Mucosa of stomach (tissue), 1 donor: Measurements from ENCODE around the gene DLG2.
"Not testable (repeated sequence)": the region's sequence is repeated elsewhere in the genome, so short reads cannot be mapped to it uniquely, and the experiment has no call there.

Source experiments
- H3K27me3 ChIP-seq: one replicate; pipeline ENCODE4 v1.7.0; 2013; ENCODE audit warnings: mild to moderate bottlenecking, low read length; ENCODE audit not compliant: control insufficient read depth, insufficient read depth
- H3K36me3 ChIP-seq: one replicate; pipeline ENCODE4 v1.7.0; 2013; ENCODE audit warnings: low read length; ENCODE audit not compliant: control insufficient read depth, insufficient read depth
- H3K4me1 ChIP-seq: one replicate; pipeline ENCODE4 v1.7.0; 2013; ENCODE audit warnings: mild to moderate bottlenecking, low read length; ENCODE audit not compliant: control insufficient read depth, insufficient read depth
- H3K4me3 ChIP-seq: one replicate; pipeline ENCODE4 v1.7.0; 2013; ENCODE audit warnings: low read length
- H3K9ac ChIP-seq: one replicate; pipeline ENCODE4 v1.7.0; 2013; ENCODE audit warnings: mild to moderate bottlenecking, low read length, moderate library complexity
- H3K9me3 ChIP-seq: one replicate; pipeline ENCODE4 v1.7.0; 2013; ENCODE audit warnings: mild to moderate bottlenecking, low read length, moderate library complexity; ENCODE audit not compliant: control insufficient read depth
- donor health status: Pancreatic carcinoma.

Gene DLG2

GRCh38 chr11:85281550-85281949 lies 345.6 kb downstream of the DLG2 start:
- Histone ChIP-seq H3K9me3 (no peaks in the 10 kb centered on the region), H3K4me1 (no peaks in the 10 kb centered on the region), H3K27me3 (no peaks in the 10 kb centered on the region), H3K9ac (no peak overlapping the region), H3K36me3 (no peaks in the 10 kb centered on the region), H3K4me3 (no peak overlapping the region)

GRCh38 chr11:85279267-85279666 lies 347.9 kb downstream of the DLG2 start:
- Histone ChIP-seq H3K4me1 (no peaks in the 10 kb centered on the region), H3K4me3 (no peak overlapping the region), H3K9ac (no peak overlapping the region), H3K27me3 (no peaks in the 10 kb centered on the region), H3K36me3 (no peaks in the 10 kb centered on the region), H3K9me3 (no peaks in the 10 kb centered on the region)

- no peak overlapping the region for H3K9ac ChIP-seq
- no peak overlapping the region for H3K4me3 ChIP-seq
- H3K27me3 ChIP-seq, result no peaks in the 10 kb centered on the region
- H3K9me3 ChIP-seq, result no peaks in the 10 kb centered on the region
- no peaks in the 10 kb centered on the region for H3K36me3 ChIP-seq
- H3K4me1 ChIP-seq, result no peaks in the 10 kb centered on the region
Measured at GRCh38 chr11:85277693-85278092, 349.5 kb downstream of the DLG2 start.

- H3K4me3 ChIP-seq, result no peak overlapping the region
- H3K4me1 ChIP-seq, result no peaks in the 10 kb centered on the region
- no peak overlapping the region for H3K9ac ChIP-seq
- H3K27me3 ChIP-seq, result no peaks in the 10 kb centered on the region
- no peaks in the 10 kb centered on the region for H3K9me3 ChIP-seq
- H3K36me3 ChIP-seq, result no peaks in the 10 kb centered on the region
Measured at GRCh38 chr11:85276332-85276731, 350.8 kb downstream of the DLG2 start.

GRCh38 chr11:85270315-85270714 lies 356.8 kb downstream of the DLG2 start:
- H3K9ac ChIP-seq, H3K4me3 ChIP-seq, H3K4me1 ChIP-seq, H3K27me3 ChIP-seq, H3K36me3 ChIP-seq, H3K9me3 ChIP-seq: not testable (repeated sequence)

GRCh38 chr11:85269109-85269508 lies 358.0 kb downstream of the DLG2 start:
- Histone ChIP-seq H3K27me3 (no peaks in the 10 kb centered on the region), H3K9me3 (no peaks in the 10 kb centered on the region), H3K9ac (no peak overlapping the region), H3K36me3 (no peaks in the 10 kb centered on the region), H3K4me3 (no peak overlapping the region), H3K4me1 (no peaks in the 10 kb centered on the region)

GRCh38 chr11:85266646-85267045 lies 360.5 kb downstream of the DLG2 start:
- Histone ChIP-seq H3K4me1 (no peaks in the 10 kb centered on the region), H3K9me3 (no peaks in the 10 kb centered on the region)

GRCh38 chr11:85263328-85263727 lies 363.8 kb downstream of the DLG2 start:
- no peaks in the 10 kb centered on the region for H3K36me3 ChIP-seq
- no peak overlapping the region for H3K9ac ChIP-seq
- H3K4me3 ChIP-seq, result no peak overlapping the region
- no peaks in the 10 kb centered on the region for H3K27me3 ChIP-seq
- H3K4me1 ChIP-seq, result no peaks in the 10 kb centered on the region
- H3K9me3 ChIP-seq, result no peaks in the 10 kb centered on the region

More at GRCh38 chr11:85266646-85267045, 360.5 kb downstream of the DLG2 start:
- no peak overlapping the region for H3K4me3 ChIP-seq
- H3K27me3 ChIP-seq, result no peaks in the 10 kb centered on the region
- no peak overlapping the region for H3K9ac ChIP-seq
- H3K36me3 ChIP-seq, result no peaks in the 10 kb centered on the region

GRCh38 chr11:85257837-85258236 lies 369.3 kb downstream of the DLG2 start:
- Histone ChIP-seq H3K4me1 (no peaks in the 10 kb centered on the region), H3K36me3 (no peaks in the 10 kb centered on the region), H3K27me3 (no peaks in the 10 kb centered on the region), H3K4me3 (no peak overlapping the region), H3K9me3 (no peaks in the 10 kb centered on the region), H3K9ac (no peak overlapping the region)

GRCh38 chr11:85256433-85256832 lies 370.7 kb downstream of the DLG2 start:
- Histone ChIP-seq H3K4me3 (no peak overlapping the region), H3K27me3 (no peaks in the 10 kb centered on the region), H3K4me1 (no peaks in the 10 kb centered on the region), H3K36me3 (no peaks in the 10 kb centered on the region), H3K9me3 (no peaks in the 10 kb centered on the region), H3K9ac (no peak overlapping the region)

- Histone ChIP-seq H3K4me1 (no peaks in the 10 kb centered on the region), H3K9me3 (no peaks in the 10 kb centered on the region), H3K4me3 (no peak overlapping the region), H3K9ac (no peak overlapping the region), H3K36me3 (no peaks in the 10 kb centered on the region), H3K27me3 (no peaks in the 10 kb centered on the region)
Measured at GRCh38 chr11:85249482-85249881, 377.7 kb downstream of the DLG2 start.

- H3K9ac ChIP-seq, result no peak overlapping the region
- H3K4me3 ChIP-seq, result no peak overlapping the region
- H3K27me3 ChIP-seq, result no peaks in the 10 kb centered on the region
- no peaks in the 10 kb centered on the region for H3K36me3 ChIP-seq
- H3K9me3 ChIP-seq, result no peaks in the 10 kb centered on the region
- no peaks in the 10 kb centered on the region for H3K4me1 ChIP-seq
Measured at GRCh38 chr11:85247797-85248196, 379.3 kb downstream of the DLG2 start.

- Histone ChIP-seq H3K9me3 (no peaks in the 10 kb centered on the region), H3K27me3 (no peaks in the 10 kb centered on the region), H3K4me1 (no peaks in the 10 kb centered on the region), H3K4me3 (no peak overlapping the region), H3K9ac (no peak overlapping the region), H3K36me3 (no peaks in the 10 kb centered on the region)
Measured at GRCh38 chr11:85238906-85239305, 388.2 kb downstream of the DLG2 start.
